MCF 10A (cell line): ENCODE results near the gene C9orf153. TPM values are rescaled to one million over a fixed set of nuclear protein-coding genes. Genes with fewer than 3 reads are reported as not detected.
A peak's percentile ranks its signal among the peaks of the same experiment; 100 is the strongest.

ENCODE experiments used
- Bru-seq: library from RNA; stranded (reverse); fragments of 400-500 nt; gene quantifications from one replicate; lab custom pipeline; 2021; lab: Mats Ljungman, UMichigan
- BruChase-seq, 2 experiments: library from RNA; stranded (reverse); fragments of 400-500 nt; gene quantifications; one replicate each; lab custom pipeline; 2021; lab: Mats Ljungman, UMichigan
- BruUV-seq: library from RNA; stranded (reverse); fragments of 400-500 nt; replicated peaks from 2 replicates; lab custom pipeline; 2021; lab: Mats Ljungman, UMichigan
- CTCF ChIA-PET: fragments of 300-600 bp; sonication (Branson Sonifier 250); formaldehyde crosslinking; extraction: SDS; loops from one replicate; lab custom pipeline; 2021; ENCODE audit warnings: antibody characterized with exemption, inconsistent platforms; lab: Yijun Ruan, JAX
- POLR2A ChIA-PET: fragments of 300-600, 350-650 bp; sonication (Branson Sonifier 250); formaldehyde crosslinking; extraction: SDS; loops from one replicate; lab custom pipeline; 2020; ENCODE audit warnings: antibody characterized with exemption, inconsistent platforms; lab: Yijun Ruan, JAX
- DNase-seq: peaks from one replicate; pipeline ENCODE4 v3.0.0-alpha.2; 2018; ENCODE audit not compliant: unreplicated experiment
- H3K27ac Mint-ChIP-seq: one replicate; pipeline ENCODE4 v1.8.0; 2022; ENCODE audit warnings: mild to moderate bottlenecking, low read depth, mixed read lengths; ENCODE audit not compliant: unreplicated experiment
- H3K27me3 Mint-ChIP-seq: one replicate; pipeline ENCODE4 v1.8.0; 2022; ENCODE audit warnings: mixed read lengths; ENCODE audit not compliant: insufficient read depth, unreplicated experiment
- H3K36me3 Mint-ChIP-seq: one replicate; pipeline ENCODE4 v1.8.0; 2022; ENCODE audit warnings: mild to moderate bottlenecking, moderate library complexity, mixed read lengths; ENCODE audit not compliant: insufficient read depth, unreplicated experiment
- H3K4me1 Mint-ChIP-seq: one replicate; pipeline ENCODE4 v1.8.0; 2022; ENCODE audit warnings: mixed read lengths; ENCODE audit not compliant: insufficient read depth, unreplicated experiment
- H3K4me3 Mint-ChIP-seq: one replicate; pipeline ENCODE4 v1.8.0; 2022; ENCODE audit warnings: mild to moderate bottlenecking, moderate library complexity, mixed read lengths; ENCODE audit not compliant: unreplicated experiment
- H3K9me3 Mint-ChIP-seq: one replicate; pipeline ENCODE4 v1.8.0; 2022; ENCODE audit warnings: mixed read lengths; ENCODE audit not compliant: unreplicated experiment
- intact Hi-C: fragments of 100-400 bp; cut with micrococcal nuclease; formaldehyde crosslinking; loops from 2 replicates; pipeline ENCODE4 v1.14.1; 2022
- long read RNA-seq: library from polyadenylated mRNA; stranded (forward); transcript quantifications from one replicate; pipeline ENCODE4 v2.0.0, GENCODE V29; 2022
- total RNA-seq: library from RNA; stranded (reverse); gene quantifications from 2 replicates; pipeline ENCODE4 v1.2.3, GENCODE V29; 2022
- TF ChIP-seq, protein P1 (sequence below): fragments of 200-600 bp; IDR thresholded peaks from one replicate; pipeline ENCODE4 v1.8.0; 2022; ENCODE audit warnings: antibody characterized with exemption, mild to moderate bottlenecking; ENCODE audit not compliant: unreplicated experiment

C9orf153 gene
- total RNA-seq (0.19 TPM in 1 of 2 replicates, not detected in the other), Bru-seq, nascent RNA (percentile 37 among the genes with signal in this experiment), BruChase-seq, experiment 1, labeled RNA remaining after a 6-hour chase (percentile 45 among the genes with signal in this experiment), BruChase-seq, experiment 2, labeled RNA remaining after a 2-hour chase (percentile 54 among the genes with signal in this experiment)
- long read RNA-seq: 0 reads

DNA sequence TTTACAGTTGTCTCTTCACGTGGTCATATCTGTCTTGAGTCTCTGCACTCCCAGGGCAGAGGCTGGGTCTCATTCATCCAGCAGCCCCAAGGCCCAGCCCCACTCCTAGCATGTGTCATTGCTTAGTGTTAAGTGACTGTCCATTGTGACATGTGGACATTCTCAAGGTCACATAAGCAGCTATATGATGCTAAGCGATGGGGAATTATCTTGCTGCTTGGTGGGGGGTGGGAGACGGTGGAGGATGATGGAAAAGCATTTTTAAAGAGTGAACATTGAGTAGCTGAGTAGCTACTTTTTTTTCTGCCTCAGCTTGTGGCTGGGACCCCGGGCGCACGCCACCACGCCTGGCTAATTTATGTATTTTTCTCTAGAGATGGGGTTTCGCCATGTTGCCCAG is at the start of gene C9orf153:
Gene C9orf153, minus strand, starts transcription at position 101 of the 400 bp plus-strand sequence. CDS start 30,054 bp downstream, outside the sequence.
- Mint-ChIP-seq H3K4me3 (no peak within 1 kb of the TSS), H3K27ac (no peak within 1 kb of the TSS), H3K27me3 (no peaks in the 10 kb centered on the region), H3K36me3 (peaks cover 17% of the 10 kb centered on the region), H3K9me3 (no peaks in the 10 kb centered on the region), H3K4me1 (no peaks in the 10 kb centered on the region)
- intact Hi-C loops: no loop called here
- POLR2A ChIA-PET: no interaction called here
- TF ChIP-seq, protein P1, sequence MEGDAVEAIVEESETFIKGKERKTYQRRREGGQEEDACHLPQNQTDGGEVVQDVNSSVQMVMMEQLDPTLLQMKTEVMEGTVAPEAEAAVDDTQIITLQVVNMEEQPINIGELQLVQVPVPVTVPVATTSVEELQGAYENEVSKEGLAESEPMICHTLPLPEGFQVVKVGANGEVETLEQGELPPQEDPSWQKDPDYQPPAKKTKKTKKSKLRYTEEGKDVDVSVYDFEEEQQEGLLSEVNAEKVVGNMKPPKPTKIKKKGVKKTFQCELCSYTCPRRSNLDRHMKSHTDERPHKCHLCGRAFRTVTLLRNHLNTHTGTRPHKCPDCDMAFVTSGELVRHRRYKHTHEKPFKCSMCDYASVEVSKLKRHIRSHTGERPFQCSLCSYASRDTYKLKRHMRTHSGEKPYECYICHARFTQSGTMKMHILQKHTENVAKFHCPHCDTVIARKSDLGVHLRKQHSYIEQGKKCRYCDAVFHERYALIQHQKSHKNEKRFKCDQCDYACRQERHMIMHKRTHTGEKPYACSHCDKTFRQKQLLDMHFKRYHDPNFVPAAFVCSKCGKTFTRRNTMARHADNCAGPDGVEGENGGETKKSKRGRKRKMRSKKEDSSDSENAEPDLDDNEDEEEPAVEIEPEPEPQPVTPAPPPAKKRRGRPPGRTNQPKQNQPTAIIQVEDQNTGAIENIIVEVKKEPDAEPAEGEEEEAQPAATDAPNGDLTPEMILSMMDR: no peak
- no peak for DNase-seq
- BruUV-seq: no TSS peak
- CTCF ChIA-PET: interaction anchor here (0.6 to 1.8 kb wide), 2 partner anchors 20 to 552 kb away, joined by 4 to 5 read pairs; no protein-coding TSS in a partner anchor

DNA sequence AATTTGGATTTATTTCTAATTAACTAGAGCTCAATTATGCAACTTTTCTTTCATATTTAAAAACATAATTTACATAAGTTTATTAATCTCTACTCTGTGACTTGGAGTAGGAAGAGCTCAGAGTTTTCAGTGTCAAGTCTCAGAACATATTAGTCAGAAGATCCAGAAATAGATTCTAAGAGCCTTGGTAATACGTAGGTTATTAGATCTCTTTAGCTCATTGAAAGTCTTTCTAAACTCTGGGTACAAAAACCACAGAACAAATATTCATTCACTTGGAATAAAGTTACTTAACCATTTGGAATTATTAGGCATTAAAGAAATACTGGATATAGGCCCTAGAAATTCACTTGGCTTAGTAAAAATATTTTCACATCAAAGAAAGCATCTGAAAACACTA is 49.2 kb upstream of the C9orf153 start:
- Mint-ChIP-seq H3K4me3 (no peak overlapping the region), H3K4me1 (peaks cover 3% of the 10 kb centered on the region), H3K27ac (no peak overlapping the region), H3K27me3 (no peaks in the 10 kb centered on the region), H3K36me3 (peaks cover 99% of the 10 kb centered on the region), H3K9me3 (no peaks in the 10 kb centered on the region)
- no peak for DNase-seq
- TF ChIP-seq, protein P1: no peak
- BruUV-seq: no TSS peak
- intact Hi-C loops: no loop called here
- ChIA-PET CTCF (interaction anchor here (0.6 kb wide), 2 partner anchors 69 to 159 kb away, joined by 3 to 5 read pairs; no protein-coding TSS in a partner anchor), POLR2A (interaction anchor here (0.7 to 2.3 kb wide), 5 partner anchors 9 to 33 kb away, joined by 3 to 7 read pairs (median 4); partner anchors contain the start of gene ISCA1)

DNA sequence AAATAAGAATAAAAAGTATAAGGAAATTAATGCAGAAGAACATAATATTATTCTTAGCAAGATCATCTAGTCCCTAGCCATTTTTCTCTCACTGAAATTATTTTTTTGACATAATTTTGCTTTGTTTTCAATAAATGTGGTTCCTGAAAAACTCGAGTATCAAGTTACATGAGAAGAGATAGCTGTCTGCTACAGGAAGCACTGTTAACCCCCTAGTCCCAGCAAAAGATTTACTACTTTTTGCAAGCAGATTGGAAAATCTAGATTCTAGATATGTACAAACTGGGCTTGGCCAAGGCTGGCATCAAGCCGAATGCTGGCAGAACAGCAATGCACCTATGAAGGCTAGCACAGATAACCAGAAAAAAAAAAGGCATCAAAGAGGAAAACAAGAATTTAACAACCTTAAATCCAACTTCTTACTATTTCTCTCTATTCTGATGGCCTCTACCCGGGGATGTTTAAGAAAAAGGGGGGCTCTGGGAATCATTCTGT is 44.8 kb upstream of the C9orf153 start:
- Mint-ChIP-seq H3K4me1 (peaks cover 23% of the 10 kb centered on the region), H3K4me3 (no peak overlapping the region), H3K36me3 (peaks cover 96% of the 10 kb centered on the region), H3K9me3 (no peaks in the 10 kb centered on the region), H3K27ac (peak overlapping the region; percentile 36), H3K27me3 (no peaks in the 10 kb centered on the region)
- no TSS peak for BruUV-seq
- DNase-seq: no peak
- TF ChIP-seq, protein P1: no peak
- CTCF ChIA-PET: no interaction called here
- intact Hi-C loops: no loop called here
- POLR2A ChIA-PET: interaction anchor here (1.3 kb wide), 1 partner anchor 18 kb away, joined by 3 read pairs; no protein-coding TSS in a partner anchor

DNA sequence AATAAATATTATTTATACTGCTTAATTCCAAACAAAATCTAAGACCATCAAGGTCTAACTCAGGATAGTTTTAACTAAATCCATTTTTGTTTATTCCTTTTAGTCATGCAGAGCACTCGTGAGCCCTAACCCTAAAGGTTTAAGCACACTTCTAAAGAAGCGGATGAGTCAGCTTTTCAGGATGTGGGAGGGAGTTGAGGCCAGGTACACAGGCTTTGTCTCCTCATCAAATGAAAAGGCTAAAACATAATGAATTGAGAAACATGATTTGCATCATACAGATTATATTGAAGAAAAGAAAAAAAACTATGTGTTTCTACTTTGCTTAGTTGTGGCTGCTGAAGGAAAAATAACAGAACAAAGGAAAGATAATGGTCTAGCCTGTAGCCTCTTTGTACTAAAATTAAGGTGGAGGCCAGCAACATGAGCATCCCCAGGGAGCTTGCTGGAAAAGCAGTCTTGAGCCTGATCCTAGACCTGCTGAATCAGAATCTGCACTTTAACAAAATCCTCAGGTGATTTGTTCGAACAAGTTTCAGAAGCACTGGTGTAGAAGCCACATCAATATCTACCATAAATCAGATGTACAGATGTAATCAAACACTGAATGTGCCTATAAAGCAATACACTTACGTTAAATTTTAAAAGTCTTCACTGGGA is 44.0 kb upstream of the C9orf153 start:
- POLR2A ChIA-PET: interaction anchor here (1.4 kb wide), 1 partner anchor 11 kb away, joined by 3 read pairs; no protein-coding TSS in a partner anchor
- no peak overlapping the region for H3K4me3 Mint-ChIP-seq
- DNase-seq: peak; percentile 74
- H3K27me3 Mint-ChIP-seq: no peaks in the 10 kb centered on the region
- H3K4me1 Mint-ChIP-seq: peaks cover 23% of the 10 kb centered on the region
- CTCF ChIA-PET: no interaction called here
- TF ChIP-seq, protein P1: no peak
- no TSS peak for BruUV-seq
- H3K27ac Mint-ChIP-seq: peak overlapping the region; percentile 36
- intact Hi-C loops: no loop called here
- peaks cover 97% of the 10 kb centered on the region for H3K36me3 Mint-ChIP-seq
- no peaks in the 10 kb centered on the region for H3K9me3 Mint-ChIP-seq
